IPS-15b (cell line): Measurements from ENCODE around the gene SPNS2.

Source experiments
- H3K27me3 ChIP-seq: one replicate; pipeline ENCODE4 v1.6.1; 2013; ENCODE audit warnings: low read length; ENCODE audit not compliant: control insufficient read depth, insufficient read depth
- H3K36me3 ChIP-seq: one replicate; pipeline ENCODE4 v1.6.1; 2013; ENCODE audit warnings: low read length; ENCODE audit not compliant: control insufficient read depth, insufficient read depth
- H3K4me1 ChIP-seq: one replicate; pipeline ENCODE4 v1.6.1; 2013; ENCODE audit warnings: mild to moderate bottlenecking, low read length; ENCODE audit not compliant: control insufficient read depth, insufficient read depth
- H3K4me3 ChIP-seq: one replicate; pipeline ENCODE4 v1.5.1; 2013; ENCODE audit warnings: low read depth, low read length
- H3K9ac ChIP-seq: one replicate; pipeline ENCODE4 v1.6.1; 2013; ENCODE audit warnings: low read depth, mild to moderate bottlenecking, low read length
- H3K9me3 ChIP-seq: one replicate; pipeline ENCODE4 v1.6.1; 2013; ENCODE audit warnings: mild to moderate bottlenecking, low read length; ENCODE audit not compliant: control insufficient read depth, insufficient read depth

Gene SPNS2

DNA sequence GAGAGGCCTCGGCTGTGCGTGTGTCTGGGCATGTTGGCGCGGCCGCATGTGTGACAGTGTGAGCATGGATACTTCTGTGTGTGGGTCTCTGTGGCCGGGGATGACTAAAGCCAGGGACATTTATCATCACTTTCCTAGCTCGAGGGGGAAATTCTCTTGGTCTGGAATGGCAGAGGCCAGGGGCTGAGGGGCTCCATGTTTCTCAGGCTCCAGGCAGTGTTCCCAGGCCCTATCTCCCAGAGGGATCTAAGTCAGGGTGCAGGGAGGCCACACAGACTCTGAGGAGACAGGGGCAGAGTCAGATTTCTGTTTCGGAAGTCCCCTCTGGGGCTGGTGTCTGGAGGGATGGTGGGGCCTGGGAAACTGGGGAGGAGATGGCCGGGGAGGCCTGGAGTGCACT is 23.7 kb upstream of the SPNS2 start:
- H3K27me3 ChIP-seq = no peaks in the 10 kb centered on the region
- H3K36me3 ChIP-seq = no peaks in the 10 kb centered on the region
- no peak overlapping the region for H3K4me3 ChIP-seq
- no peaks in the 10 kb centered on the region for H3K9me3 ChIP-seq
- H3K9ac ChIP-seq = no peak overlapping the region
- H3K4me1 ChIP-seq = no peaks in the 10 kb centered on the region

DNA sequence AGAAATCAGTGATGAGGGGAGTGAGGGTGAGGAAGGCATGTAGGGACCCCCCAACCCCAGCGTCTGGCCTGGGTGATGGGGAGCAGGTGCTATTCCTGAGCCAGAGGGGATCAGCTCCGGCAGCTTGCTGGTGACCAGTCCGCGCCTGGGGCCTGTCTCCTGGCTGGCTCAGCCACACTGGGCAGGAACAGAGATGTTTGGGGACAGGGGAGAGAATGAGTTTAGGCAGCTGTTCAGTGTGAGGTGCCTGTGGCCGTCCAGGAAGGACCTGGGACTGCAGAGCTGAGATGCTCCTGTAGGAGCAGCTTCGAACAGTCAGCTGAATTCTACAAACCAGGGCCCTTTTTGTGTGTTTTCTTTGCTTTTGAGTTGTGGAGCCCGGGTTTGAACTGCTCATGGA is 23.2 kb upstream of the SPNS2 start:
- Histone ChIP-seq H3K27me3 (no peaks in the 10 kb centered on the region), H3K36me3 (no peaks in the 10 kb centered on the region), H3K9ac (no peak overlapping the region), H3K4me1 (no peaks in the 10 kb centered on the region), H3K9me3 (no peaks in the 10 kb centered on the region), H3K4me3 (no peak overlapping the region)

DNA sequence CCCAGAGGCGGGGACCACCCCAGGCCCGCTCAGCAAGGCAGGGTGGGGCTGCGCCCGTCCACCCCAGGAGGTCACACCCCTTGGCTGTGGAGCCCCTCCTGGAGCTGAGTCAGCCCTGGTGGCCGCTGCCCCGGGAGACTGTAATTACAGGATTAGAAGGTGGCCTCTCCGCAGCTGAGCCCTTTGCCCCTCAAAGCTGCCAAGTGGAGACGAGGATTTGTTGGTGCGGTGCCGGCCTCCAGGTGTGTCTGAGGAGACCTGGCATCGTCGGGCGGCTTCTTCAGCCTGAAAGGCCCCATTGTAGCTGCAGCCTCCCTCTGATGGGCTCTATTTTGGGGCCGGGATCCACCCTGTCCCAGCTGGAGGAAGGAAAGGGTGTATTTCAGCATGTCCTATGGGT is 22.7 kb upstream of the SPNS2 start:
- H3K9me3 ChIP-seq = no peaks in the 10 kb centered on the region
- H3K36me3 ChIP-seq = no peaks in the 10 kb centered on the region
- no peak overlapping the region for H3K9ac ChIP-seq
- H3K4me1 ChIP-seq = no peaks in the 10 kb centered on the region
- no peaks in the 10 kb centered on the region for H3K27me3 ChIP-seq
- H3K4me3 ChIP-seq = no peak overlapping the region

- H3K9me3 ChIP-seq = no peaks in the 10 kb centered on the region
- H3K4me3 ChIP-seq = no peak overlapping the region
- H3K27me3 ChIP-seq = no peaks in the 10 kb centered on the region
- H3K4me1 ChIP-seq = no peaks in the 10 kb centered on the region
- H3K36me3 ChIP-seq = no peaks in the 10 kb centered on the region
- no peak overlapping the region for H3K9ac ChIP-seq
Measured at GRCh38 chr17:4476511-4477070, 22.1 kb upstream of the SPNS2 start.

GRCh38 chr17:4477255-4477791 is 21.4 kb upstream of the SPNS2 start:
- Histone ChIP-seq H3K4me1 (no peaks in the 10 kb centered on the region), H3K9ac (no peak overlapping the region), H3K36me3 (no peaks in the 10 kb centered on the region), H3K27me3 (no peaks in the 10 kb centered on the region), H3K9me3 (no peaks in the 10 kb centered on the region), H3K4me3 (no peak overlapping the region)

DNA sequence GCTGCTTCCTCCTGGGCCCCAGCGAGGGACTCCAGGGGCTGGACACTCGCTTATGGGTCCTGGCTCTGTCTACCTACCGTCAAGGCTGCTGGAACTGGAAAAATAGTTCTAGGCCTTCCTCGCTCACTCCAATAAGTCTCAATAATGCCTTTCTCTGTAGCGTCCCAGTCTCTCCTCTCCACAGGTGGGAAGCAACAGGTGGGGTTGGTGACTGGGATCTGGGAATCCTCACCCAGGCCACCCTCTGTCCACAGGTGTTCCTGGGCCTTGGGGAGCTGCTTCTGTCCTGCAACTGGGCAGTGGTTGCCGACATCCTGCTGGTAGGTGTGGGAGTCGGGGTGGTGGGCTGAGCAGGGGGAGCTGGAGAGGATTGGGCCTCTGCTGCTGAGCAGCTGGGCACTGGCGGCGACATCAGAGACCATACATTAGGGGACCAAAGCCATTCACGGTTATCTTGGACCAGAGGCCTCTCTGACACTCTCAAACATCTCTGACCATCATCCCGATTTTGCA is 20.3 kb upstream of the SPNS2 start:
- H3K9me3 ChIP-seq = no peaks in the 10 kb centered on the region
- no peak overlapping the region for H3K4me3 ChIP-seq
- no peaks in the 10 kb centered on the region for H3K36me3 ChIP-seq
- no peaks in the 10 kb centered on the region for H3K4me1 ChIP-seq
- H3K9ac ChIP-seq = no peak overlapping the region
- H3K27me3 ChIP-seq = no peaks in the 10 kb centered on the region

- Histone ChIP-seq H3K4me1 (no peaks in the 10 kb centered on the region), H3K4me3 (no peak overlapping the region), H3K9me3 (no peaks in the 10 kb centered on the region), H3K36me3 (no peaks in the 10 kb centered on the region), H3K9ac (no peak overlapping the region), H3K27me3 (no peaks in the 10 kb centered on the region)
Measured at GRCh38 chr17:4479340-4479981, 19.2 kb upstream of the SPNS2 start.

DNA sequence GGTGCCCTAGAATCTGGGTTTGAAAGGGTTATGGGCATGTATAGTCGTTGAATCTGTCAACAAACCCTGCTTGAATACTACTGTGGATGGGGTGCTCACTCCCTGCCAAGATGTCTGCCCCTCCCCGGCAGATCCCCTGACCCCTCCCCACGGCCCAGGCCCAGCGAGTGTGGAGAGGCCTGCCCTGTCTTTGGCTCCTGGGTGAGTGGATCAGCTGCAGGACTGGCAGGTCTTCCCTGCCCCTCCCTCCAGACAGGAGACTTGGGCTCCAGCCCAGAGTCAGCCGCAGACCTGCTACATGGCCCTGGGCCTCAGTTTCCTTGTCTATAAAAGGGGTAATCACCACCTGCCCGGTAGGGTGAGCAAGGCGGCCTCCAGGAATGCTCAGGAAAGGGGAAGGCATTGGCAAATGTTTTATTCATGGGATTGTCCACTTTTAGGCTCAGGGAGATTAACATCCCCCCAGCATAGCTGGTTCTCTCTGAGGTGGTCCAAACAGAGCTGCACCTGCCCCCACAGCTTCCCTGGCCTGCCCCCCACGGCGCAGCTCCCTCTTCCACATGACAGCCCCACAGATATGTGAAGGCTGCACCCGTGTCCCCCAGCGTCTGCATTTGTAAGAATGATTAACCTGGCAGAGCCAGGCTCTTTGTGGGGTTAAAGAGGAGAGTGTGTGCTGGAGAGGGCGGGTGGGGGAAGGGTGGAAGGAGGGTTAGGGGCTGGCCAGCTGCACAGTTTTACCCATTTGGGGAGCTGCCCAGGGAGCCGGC is 18.5 kb upstream of the SPNS2 start:
- no peak overlapping the region for H3K9ac ChIP-seq

DNA sequence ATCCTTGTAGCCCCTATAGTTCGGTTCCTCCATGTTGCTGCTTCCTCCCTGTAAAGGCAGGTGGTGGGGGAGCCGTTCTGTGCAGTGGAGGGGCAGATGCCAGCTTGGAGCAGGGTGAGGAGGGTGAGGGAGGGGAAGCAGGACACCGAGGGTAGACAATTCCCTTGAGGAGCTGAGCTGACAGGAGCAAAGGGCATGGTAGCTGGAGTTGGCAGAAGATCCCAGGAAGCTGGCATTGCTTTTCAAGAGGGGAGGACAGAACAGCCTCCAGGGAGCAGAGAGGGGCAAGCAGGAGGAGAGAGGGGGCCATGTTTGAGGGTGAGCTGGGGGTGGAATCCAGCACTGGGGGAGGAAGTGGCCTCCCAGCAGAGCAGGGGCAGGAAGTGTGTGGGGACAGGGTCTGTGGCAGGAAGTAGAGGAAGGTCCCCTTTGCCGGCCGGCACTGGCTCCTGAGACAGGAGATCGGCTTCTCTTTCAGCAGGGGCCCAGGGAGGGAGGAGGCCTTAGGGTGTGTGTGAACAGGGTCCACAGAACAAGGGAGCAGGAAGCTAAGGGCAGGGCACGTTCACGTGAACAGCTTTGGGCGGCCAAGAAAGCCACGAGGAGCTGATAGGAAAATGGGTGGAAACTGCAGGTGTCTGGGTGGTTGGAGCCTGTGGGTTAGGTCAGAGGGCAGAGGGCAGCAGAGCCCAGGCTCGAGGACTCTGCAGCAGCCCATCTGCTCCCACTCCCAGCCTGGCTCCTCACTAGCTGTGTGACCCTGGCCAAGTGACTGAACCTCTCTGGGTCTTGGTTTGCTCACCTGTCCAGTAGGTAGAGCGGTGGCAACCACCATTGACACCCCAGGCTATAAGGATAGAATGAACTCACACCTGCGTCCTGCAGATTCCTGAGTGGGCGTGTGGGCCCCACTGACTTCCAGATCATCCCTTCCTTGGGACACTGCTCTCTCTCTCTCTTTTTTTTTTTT is 17.5 kb upstream of the SPNS2 start:
- H3K4me3 ChIP-seq = no peak overlapping the region
- H3K36me3 ChIP-seq = no peaks in the 10 kb centered on the region
- no peaks in the 10 kb centered on the region for H3K9me3 ChIP-seq
- no peaks in the 10 kb centered on the region for H3K4me1 ChIP-seq
- no peak overlapping the region for H3K9ac ChIP-seq
- H3K27me3 ChIP-seq = no peaks in the 10 kb centered on the region

More for the DNA sequence above, 18.5 kb upstream of the SPNS2 start:
- H3K27me3 ChIP-seq = no peaks in the 10 kb centered on the region
- no peaks in the 10 kb centered on the region for H3K4me1 ChIP-seq
- H3K4me3 ChIP-seq = no peak overlapping the region
- no peaks in the 10 kb centered on the region for H3K36me3 ChIP-seq
- H3K9me3 ChIP-seq = no peaks in the 10 kb centered on the region

DNA sequence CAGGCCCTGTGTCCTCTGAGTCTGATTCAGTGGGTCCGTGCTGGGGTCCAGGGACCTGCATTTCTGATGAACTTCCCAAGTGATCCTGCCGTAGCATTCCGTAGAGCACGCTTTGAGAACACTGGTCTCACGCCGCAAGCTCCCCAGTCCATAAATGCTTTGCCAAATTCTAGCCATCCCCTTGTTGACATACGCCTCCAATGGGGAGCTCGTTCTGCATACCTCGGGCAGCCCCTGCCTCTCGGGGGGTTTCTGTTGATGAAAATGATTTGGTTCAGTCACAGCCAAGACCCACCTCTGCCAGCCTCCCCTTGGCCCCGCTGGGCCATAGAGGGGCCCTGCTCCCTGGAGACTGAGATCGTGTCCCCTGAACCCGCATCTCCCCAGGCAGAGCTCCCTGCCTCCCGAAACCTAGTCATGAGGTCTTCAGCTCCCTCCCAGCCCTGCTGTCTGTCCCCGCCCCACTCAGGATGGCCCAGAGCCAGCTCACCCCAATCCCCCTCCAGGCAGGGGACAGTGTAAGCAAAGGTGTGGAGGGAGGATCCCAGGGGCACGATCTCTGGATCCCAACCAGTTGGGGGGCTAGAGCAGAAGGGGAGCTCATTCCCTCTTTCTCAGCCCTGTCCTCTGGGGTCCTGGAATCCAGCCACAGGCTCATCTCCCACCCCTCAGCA is 16.2 kb upstream of the SPNS2 start:
- no peak overlapping the region for H3K4me3 ChIP-seq

More for the DNA sequence above, 16.2 kb upstream of the SPNS2 start:
- Histone ChIP-seq H3K9ac (no peak overlapping the region), H3K4me1 (no peaks in the 10 kb centered on the region), H3K9me3 (no peaks in the 10 kb centered on the region), H3K36me3 (no peaks in the 10 kb centered on the region), H3K27me3 (no peaks in the 10 kb centered on the region)
